HL-60 (cell line): ENCODE measurements around the gene CNGA4.

Experiments used
- CTCF ChIP-seq: IDR thresholded peaks from one replicate; pipeline ENCODE4 v1.5.1; 2011; ENCODE audit warnings: low read length, control low read depth, inconsistent platforms; ENCODE audit not compliant: insufficient read depth
- POLR2AphosphoS5 ChIP-seq: IDR thresholded peaks from 2 replicates; pipeline ENCODE4 v1.6.1; 2012; ENCODE audit warnings: low read depth

- TF ChIP-seq CTCF (peak; percentile 72), POLR2AphosphoS5 (no peak)
Observed at GRCh38 chr11:6251120-6251733, 12.3 kb downstream of the CNGA4 start.
